Breast epithelium (tissue), 4 donors: ENCODE results near the gene IL10. TPM values are rescaled to one million over a fixed set of nuclear protein-coding genes. Genes with fewer than 3 reads are reported as not detected.
"Not testable (repeated sequence)": the region's sequence is repeated elsewhere in the genome, so short reads cannot be mapped to it uniquely, and the experiment has no call there.

Experiments used
- DNase-seq, 2 donors: peaks; one replicate each; pipeline ENCODE4 v3.0.0-alpha.2; 2019; ENCODE audit warnings: low spot score in 2 of 2
- H3K27ac ChIP-seq, 2 donors: fragments of 200-600 bp; sonication (generic) in 1 of 2; one replicate each; pipeline ENCODE4 v1.5.1; 2016 to 2019; ENCODE audit warnings: mild to moderate bottlenecking in 1 of 2
- H3K27me3 ChIP-seq, 2 donors: fragments of 200-600 bp; sonication (generic) in 1 of 2; one replicate each; pipeline versions ENCODE4 v1.5.1 to v1.6.0; 2017 to 2019; ENCODE audit warnings: control low read depth in 1 of 2, mild to moderate bottlenecking in 1 of 2
- H3K36me3 ChIP-seq: fragments of 200-600 bp; one replicate; pipeline ENCODE4 v1.5.1; 2019
- H3K4me1 ChIP-seq, 2 donors: fragments of 200-600 bp; sonication (generic); one replicate each; pipeline ENCODE4 v1.5.1; 2016 to 2019; ENCODE audit warnings: control low read depth in 1 of 2
- H3K4me3 ChIP-seq, 3 donors: fragments of 200-600 bp; sonication (generic); 1 replicate in 2 of 3; 2 replicates in 1 of 3; pipeline ENCODE4 v1.5.1; 2016 to 2019; ENCODE audit warnings: mild to moderate bottlenecking in 3 of 3, moderate library complexity in 2 of 3
- H3K9me3 ChIP-seq, 2 donors: fragments of 200-600 bp; sonication (generic) in 1 of 2; one replicate each; pipeline ENCODE4 v1.5.1; 2016 to 2019; ENCODE audit warnings: control low read depth in 1 of 2
- CTCF ChIP-seq, 3 donors: fragments of 450-650 bp; IDR thresholded peaks; one replicate each; pipeline ENCODE4 v1.5.1; 2016 to 2017; ENCODE audit warnings: antibody characterized with exemption in 3 of 3, mild to moderate bottlenecking in 3 of 3, moderate library complexity in 3 of 3
- POLR2A ChIP-seq: fragments of 450-650 bp; IDR thresholded peaks from one replicate; pipeline ENCODE4 v1.6.1; 2016; ENCODE audit warnings: antibody characterized with exemption, mild to moderate bottlenecking, moderate library complexity
- POLR2AphosphoS5 ChIP-seq, 3 donors: sonication (generic); formaldehyde crosslinking; IDR thresholded peaks; one replicate each; pipeline ENCODE4 v1.6.1; 2017; ENCODE audit warnings: antibody characterized with exemption in 3 of 3
- intact Hi-C: fragments of 100-400 bp; cut with DNase I; formaldehyde crosslinking; loops from one replicate; pipeline ENCODE4 v1.15.1; 2023; ENCODE audit warnings: low total_unique reads
- total RNA-seq, 3 donors: library from RNA; depleted of rRNA; stranded (reverse); fragments of >200 nt; gene quantifications; one replicate each; pipeline ENCODE4 v1.1.0, GENCODE V29; 2016

The IL10 gene
- total RNA-seq, 3 donors from 2014 or later = 0.98 to 5.3 (median 4.3) TPM

- Histone ChIP-seq H3K27me3 (no peaks in the 10 kb centered on the region), H3K36me3 (no peaks in the 10 kb centered on the region), H3K27ac (no peak overlapping the region), H3K4me3 (no peak overlapping the region), H3K4me1 (no peaks in the 10 kb centered on the region), H3K9me3 (no peaks in the 10 kb centered on the region)
- intact Hi-C loops = no loop called here
- DNase-seq = no peak
- TF ChIP-seq POLR2AphosphoS5 (IDR thresholded peaks at IDR 0.05) (no peak), CTCF (IDR thresholded peaks at IDR 0.05) (no peak), POLR2A (no peak)
Observed at GRCh38 chr1:206783506-206783905, 11.2 kb upstream of the IL10 start.

- intact Hi-C loops = no loop called here
- Histone ChIP-seq H3K4me1 (no peaks in the 10 kb centered on the region), H3K9me3 (no peaks in the 10 kb centered on the region), H3K36me3 (no peaks in the 10 kb centered on the region), H3K4me3 (no peak overlapping the region), H3K27ac (no peak overlapping the region), H3K27me3 (no peaks in the 10 kb centered on the region)
- no peak for DNase-seq
- TF ChIP-seq CTCF (IDR thresholded peaks at IDR 0.05) = no peak
- no peak for TF ChIP-seq POLR2AphosphoS5 (IDR thresholded peaks at IDR 0.05)
- TF ChIP-seq POLR2A = no peak
Observed at GRCh38 chr1:206782448-206782847, 10.2 kb upstream of the IL10 start.

DNA sequence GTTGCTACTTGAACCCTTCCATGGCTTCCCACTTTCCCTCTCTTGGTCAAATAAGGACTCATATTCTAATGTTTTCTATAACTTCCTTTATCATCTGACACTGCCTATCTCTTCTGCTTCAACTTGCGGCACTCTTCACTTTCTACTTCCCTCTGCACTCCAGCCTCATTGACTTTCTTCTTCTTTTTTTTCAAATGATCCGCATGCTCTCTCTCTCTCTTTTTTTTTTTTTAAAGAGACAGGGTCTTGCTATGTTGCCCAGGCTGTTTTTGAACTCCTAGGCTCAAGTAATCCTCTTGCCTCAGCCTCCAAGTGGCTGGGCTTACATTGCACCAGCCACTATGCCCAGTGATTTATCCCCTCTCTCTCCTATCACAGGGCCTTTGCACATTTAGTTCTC lies 7.3 kb upstream of the IL10 start:
- no peak for DNase-seq
- H3K27me3 ChIP-seq = no peaks in the 10 kb centered on the region
- no peaks in the 10 kb centered on the region for H3K9me3 ChIP-seq
- no peak overlapping the region for H3K4me3 ChIP-seq
- H3K36me3 ChIP-seq = no peaks in the 10 kb centered on the region
- TF ChIP-seq POLR2A (no peak), CTCF (IDR thresholded peaks at IDR 0.05) (no peak), POLR2AphosphoS5 (IDR thresholded peaks at IDR 0.05) (no peak)
- intact Hi-C loops = no loop called here
- H3K27ac ChIP-seq = no peak overlapping the region
- no peaks in the 10 kb centered on the region for H3K4me1 ChIP-seq

- H3K4me3 ChIP-seq, H3K9me3 ChIP-seq, H3K27ac ChIP-seq, H3K4me1 ChIP-seq, H3K36me3 ChIP-seq, H3K27me3 ChIP-seq, intact Hi-C loops, DNase-seq: not testable (repeated sequence)
Observed at GRCh38 chr1:206778911-206779310, 6.6 kb upstream of the IL10 start.

- intact Hi-C loops = no loop called here
- Histone ChIP-seq H3K27ac (no peak overlapping the region), H3K36me3 (no peaks in the 10 kb centered on the region), H3K4me1 (no peaks in the 10 kb centered on the region), H3K9me3 (no peaks in the 10 kb centered on the region), H3K27me3 (no peaks in the 10 kb centered on the region), H3K4me3 (no peak overlapping the region)
- TF ChIP-seq POLR2A = no peak
- TF ChIP-seq CTCF (IDR thresholded peaks at IDR 0.05) = no peak
- no peak for TF ChIP-seq POLR2AphosphoS5 (IDR thresholded peaks at IDR 0.05)
- DNase-seq = no peak
Observed at GRCh38 chr1:206778031-206778430, 5.7 kb upstream of the IL10 start.

DNA sequence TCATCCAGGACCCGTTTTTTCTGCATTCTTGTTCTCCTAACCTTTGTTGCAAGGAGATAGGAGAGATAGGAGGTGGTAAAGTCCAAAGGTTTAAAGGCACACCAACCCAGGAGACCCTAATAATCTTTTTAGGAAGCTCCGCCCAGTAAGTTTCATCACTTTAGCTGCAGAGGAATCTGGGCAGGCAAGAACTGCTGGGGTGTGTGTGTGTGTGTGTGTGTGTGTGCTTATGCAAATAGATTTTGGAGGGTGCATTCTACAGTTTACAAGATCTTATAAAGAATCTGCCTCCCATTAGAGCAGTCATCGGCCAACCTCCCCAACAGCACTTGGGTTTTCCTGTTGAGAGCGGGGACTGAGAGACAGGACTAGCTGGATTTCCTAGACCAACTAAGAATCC lies 3.9 kb upstream of the IL10 start:
- Histone ChIP-seq H3K27me3 (no peaks in the 10 kb centered on the region), H3K9me3 (no peaks in the 10 kb centered on the region), H3K4me3 (no peak overlapping the region), H3K36me3 (no peaks in the 10 kb centered on the region), H3K27ac (no peak overlapping the region), H3K4me1 (no peaks in the 10 kb centered on the region)
- intact Hi-C loops = no loop called here
- DNase-seq = no peak
- no peak for TF ChIP-seq CTCF (IDR thresholded peaks at IDR 0.05)
- TF ChIP-seq POLR2AphosphoS5 (IDR thresholded peaks at IDR 0.05) = no peak
- no peak for TF ChIP-seq POLR2A
